Calu3 (cell line): ENCODE measurements around the gene TMEM92. TPM values are rescaled to one million over a fixed set of nuclear protein-coding genes. Genes with fewer than 3 reads are reported as not detected.

Experiments used
- BruUV-seq: library from RNA; stranded (reverse); fragments of 400-500 nt; replicated peaks from 2 replicates; lab custom pipeline; 2021; lab: Mats Ljungman, UMichigan
- CTCF ChIA-PET: fragments of 300-600 bp; sonication (Branson Sonifier 250); formaldehyde crosslinking; loops from one replicate; lab custom pipeline; 2022; ENCODE audit warnings: antibody characterized with exemption; lab: Charles Lee
- DNase-seq: peaks from one replicate; pipeline ENCODE4 v3.0.0; 2022
- H3K27ac Mint-ChIP-seq: one replicate; pipeline ENCODE4 v1.8.0; 2022; ENCODE audit warnings: mixed read lengths; ENCODE audit not compliant: unreplicated experiment
- H3K27me3 Mint-ChIP-seq: one replicate; pipeline ENCODE4 v1.8.0; 2022; ENCODE audit warnings: mixed read lengths; ENCODE audit not compliant: unreplicated experiment
- H3K36me3 Mint-ChIP-seq: one replicate; pipeline ENCODE4 v1.8.0; 2022; ENCODE audit warnings: mild to moderate bottlenecking, moderate library complexity, mixed read lengths; ENCODE audit not compliant: insufficient read depth, unreplicated experiment
- H3K4me1 Mint-ChIP-seq: one replicate; pipeline ENCODE4 v1.8.0; 2022; ENCODE audit warnings: mild to moderate bottlenecking, low read depth, mixed read lengths; ENCODE audit not compliant: unreplicated experiment
- H3K4me3 Mint-ChIP-seq: one replicate; pipeline ENCODE4 v1.8.0; 2022; ENCODE audit warnings: mild to moderate bottlenecking, low read depth, moderate library complexity, mixed read lengths; ENCODE audit not compliant: unreplicated experiment
- H3K9me3 Mint-ChIP-seq: one replicate; pipeline ENCODE4 v1.8.0; 2022; ENCODE audit warnings: low read depth, mixed read lengths; ENCODE audit not compliant: unreplicated experiment
- intact Hi-C: fragments of 100-400 bp; cut with micrococcal nuclease; formaldehyde crosslinking; loops from one replicate; pipeline ENCODE4 v1.10.0; 2022; ENCODE audit not compliant: unreplicated experiment
- total RNA-seq: library from RNA; stranded (reverse); gene quantifications from 2 replicates; pipeline ENCODE4 v1.2.3, GENCODE V29; 2022
- TF ChIP-seq, protein P1 (sequence below): fragments of 200-600 bp; IDR thresholded peaks from one replicate; pipeline ENCODE4 v1.8.0; 2022; ENCODE audit warnings: antibody characterized with exemption; ENCODE audit not compliant: unreplicated experiment

TMEM92 gene
- total RNA-seq, 1 experiment from 2014 or later, result 4.8 TPM

- intact Hi-C loops, result no loop called here
- CTCF ChIA-PET, result interaction anchor here (0.9 to 1.9 kb wide), 2 partner anchors 10 to 102 kb away, joined by 5 to 8 read pairs; no protein-coding TSS in a partner anchor
- no peaks in the 10 kb centered on the region for H3K9me3 Mint-ChIP-seq
- peaks cover 67% of the 10 kb centered on the region for H3K27me3 Mint-ChIP-seq
- TF ChIP-seq, protein P1, sequence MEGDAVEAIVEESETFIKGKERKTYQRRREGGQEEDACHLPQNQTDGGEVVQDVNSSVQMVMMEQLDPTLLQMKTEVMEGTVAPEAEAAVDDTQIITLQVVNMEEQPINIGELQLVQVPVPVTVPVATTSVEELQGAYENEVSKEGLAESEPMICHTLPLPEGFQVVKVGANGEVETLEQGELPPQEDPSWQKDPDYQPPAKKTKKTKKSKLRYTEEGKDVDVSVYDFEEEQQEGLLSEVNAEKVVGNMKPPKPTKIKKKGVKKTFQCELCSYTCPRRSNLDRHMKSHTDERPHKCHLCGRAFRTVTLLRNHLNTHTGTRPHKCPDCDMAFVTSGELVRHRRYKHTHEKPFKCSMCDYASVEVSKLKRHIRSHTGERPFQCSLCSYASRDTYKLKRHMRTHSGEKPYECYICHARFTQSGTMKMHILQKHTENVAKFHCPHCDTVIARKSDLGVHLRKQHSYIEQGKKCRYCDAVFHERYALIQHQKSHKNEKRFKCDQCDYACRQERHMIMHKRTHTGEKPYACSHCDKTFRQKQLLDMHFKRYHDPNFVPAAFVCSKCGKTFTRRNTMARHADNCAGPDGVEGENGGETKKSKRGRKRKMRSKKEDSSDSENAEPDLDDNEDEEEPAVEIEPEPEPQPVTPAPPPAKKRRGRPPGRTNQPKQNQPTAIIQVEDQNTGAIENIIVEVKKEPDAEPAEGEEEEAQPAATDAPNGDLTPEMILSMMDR, result no peak
- no TSS peak for BruUV-seq
- no peaks in the 10 kb centered on the region for H3K4me1 Mint-ChIP-seq
- no peaks in the 10 kb centered on the region for H3K36me3 Mint-ChIP-seq
- no peak overlapping the region for H3K27ac Mint-ChIP-seq
- DNase-seq, result no peak
- no peak overlapping the region for H3K4me3 Mint-ChIP-seq
Observed at GRCh38 chr17:50301891-50302584, 27.8 kb downstream of the TMEM92 start.

DNA sequence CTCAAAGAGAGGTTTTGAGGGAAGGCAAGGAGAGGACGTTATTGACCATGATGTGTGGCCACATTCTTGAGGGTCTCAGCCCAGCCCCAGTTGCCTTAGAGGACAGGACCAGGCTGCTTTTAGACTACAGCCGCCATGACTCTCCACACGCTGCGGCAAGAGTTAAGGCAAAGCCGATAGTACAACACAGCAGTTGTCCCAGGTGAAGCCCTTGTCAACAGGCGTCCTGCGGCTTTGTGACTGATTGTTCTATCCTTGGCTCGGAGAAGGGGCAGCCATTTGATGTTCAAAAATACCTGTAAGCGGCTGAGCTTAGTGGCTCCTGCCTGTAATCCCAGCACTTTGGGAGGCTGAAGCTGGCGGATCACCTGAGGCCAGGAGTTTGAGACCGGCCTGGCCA lies 28.8 kb downstream of the TMEM92 start:
- no TSS peak for BruUV-seq
- Mint-ChIP-seq H3K27ac (no peak overlapping the region), H3K27me3 (peaks cover 67% of the 10 kb centered on the region), H3K9me3 (no peaks in the 10 kb centered on the region), H3K4me1 (no peaks in the 10 kb centered on the region), H3K4me3 (no peak overlapping the region), H3K36me3 (no peaks in the 10 kb centered on the region)
- no peak for DNase-seq
- CTCF ChIA-PET, result interaction anchor here (0.9 to 1.9 kb wide), 2 partner anchors 9 to 103 kb away, joined by 5 to 8 read pairs; no protein-coding TSS in a partner anchor
- intact Hi-C loops, result no loop called here
- TF ChIP-seq, protein P1, result no peak

DNA sequence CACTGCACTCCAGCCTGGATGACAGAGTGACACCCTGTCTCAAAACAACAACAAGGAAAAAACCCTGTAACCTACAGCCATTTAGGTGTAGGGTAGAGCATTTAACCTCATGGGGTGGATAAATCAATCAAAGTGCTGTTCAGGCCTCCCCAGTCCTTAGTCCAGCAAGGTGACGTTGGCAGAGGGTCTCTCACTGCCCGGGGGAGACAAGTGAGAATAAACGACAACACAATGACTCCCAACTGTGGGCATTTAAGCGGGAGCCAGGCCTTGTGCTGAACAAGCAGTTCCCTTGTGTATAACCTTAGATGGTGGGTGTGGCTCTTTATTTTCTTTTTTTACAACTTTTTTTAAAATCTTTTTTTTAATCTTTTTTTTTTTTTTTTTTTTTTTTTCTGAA lies 29.3 kb downstream of the TMEM92 start:
- Mint-ChIP-seq H3K4me1 (no peaks in the 10 kb centered on the region), H3K27ac (no peak overlapping the region), H3K27me3 (peaks cover 67% of the 10 kb centered on the region), H3K36me3 (no peaks in the 10 kb centered on the region), H3K9me3 (no peaks in the 10 kb centered on the region), H3K4me3 (no peak overlapping the region)
- DNase-seq, result no peak
- CTCF ChIA-PET, result no interaction called here
- intact Hi-C loops, result no loop called here
- no TSS peak for BruUV-seq
- TF ChIP-seq, protein P1, result no peak

GRCh38 chr17:50304781-50305404 lies 30.6 kb downstream of the TMEM92 start:
- CTCF ChIA-PET, result no interaction called here
- H3K4me3 Mint-ChIP-seq, result no peak overlapping the region
- H3K9me3 Mint-ChIP-seq, result no peaks in the 10 kb centered on the region
- no peaks in the 10 kb centered on the region for H3K4me1 Mint-ChIP-seq
- no peak for DNase-seq
- no peak overlapping the region for H3K27ac Mint-ChIP-seq
- no TSS peak for BruUV-seq
- peaks cover 65% of the 10 kb centered on the region for H3K27me3 Mint-ChIP-seq
- H3K36me3 Mint-ChIP-seq, result no peaks in the 10 kb centered on the region
- TF ChIP-seq, protein P1, result no peak
- intact Hi-C loops, result no loop called here
